GM18867 (cell line): ENCODE data around the gene FNDC11.
A peak's percentile ranks its signal among the peaks of the same experiment; 100 is the strongest.
"Not testable (repeated sequence)": the region's sequence is repeated elsewhere in the genome, so short reads cannot be mapped to it uniquely, and the experiment has no call there.

Experiments
- ATAC-seq: cut with Tn5 transposase; IDR thresholded peaks from one replicate; pipeline ENCODE4 v1.9.1; 2021; ENCODE audit warnings: mild to moderate bottlenecking, moderate library complexity; ENCODE audit not compliant: unreplicated experiment

Gene FNDC11

GRCh38 chr20:63553933-63554290, at the start of gene FNDC11:
Gene FNDC11 (plus strand): TSS chr20:63554159. CDS start chr20:63555664, 1,505 bp downstream.
- ATAC-seq = peak; percentile 25

GRCh38 chr20:63504642-63505041, 49.3 kb upstream of the FNDC11 start:
- ATAC-seq = no peak

GRCh38 chr20:63505281-63505680, 48.7 kb upstream of the FNDC11 start:
- ATAC-seq = no peak

- ATAC-seq = no peak
These were observed 48.2 kb upstream of the FNDC11 start for GRCh38 chr20:63505723-63506122.

- ATAC-seq = no peak
These were observed 46.7 kb upstream of the FNDC11 start for GRCh38 chr20:63507083-63507743.

- ATAC-seq = no peak
These were observed 45.7 kb upstream of the FNDC11 start for GRCh38 chr20:63508072-63508768.

GRCh38 chr20:63509088-63509564, 44.8 kb upstream of the FNDC11 start:
- no peak for ATAC-seq

- ATAC-seq = no peak
These were observed 40.8 kb upstream of the FNDC11 start for GRCh38 chr20:63513207-63513606.

GRCh38 chr20:63514520-63514919, 39.4 kb upstream of the FNDC11 start:
- ATAC-seq = not testable (repeated sequence)

GRCh38 chr20:63517376-63518309, 36.3 kb upstream of the FNDC11 start:
- no peak for ATAC-seq

- ATAC-seq = no peak
These were observed 35.6 kb upstream of the FNDC11 start for GRCh38 chr20:63518351-63518861.

- no peak for ATAC-seq
These were observed 34.9 kb upstream of the FNDC11 start for GRCh38 chr20:63518946-63519667.

GRCh38 chr20:63519668-63520503, 34.1 kb upstream of the FNDC11 start:
- peak; percentile 38 for ATAC-seq

- peak; percentile 68 for ATAC-seq
These were observed 33.4 kb upstream of the FNDC11 start, which contains the start of gene PPDPF for GRCh38 chr20:63520504-63520933. Gene PPDPF (plus strand): TSS chr20:63520765. CDS start chr20:63521309, 544 bp downstream.

- peak; percentile 45 for ATAC-seq
These were observed 32.9 kb upstream of the FNDC11 start for GRCh38 chr20:63520934-63521601.

- ATAC-seq = no peak
These were observed 32.4 kb upstream of the FNDC11 start for GRCh38 chr20:63521602-63522001.

- no peak for ATAC-seq
These were observed 31.7 kb upstream of the FNDC11 start for GRCh38 chr20:63522091-63522868.

- ATAC-seq = no peak
These were observed 30.9 kb upstream of the FNDC11 start for GRCh38 chr20:63522981-63523611.
